GM06990 (cell line): ENCODE results near the gene CNGB1.
"Not testable (repeated sequence)": the region's sequence is repeated elsewhere in the genome, so short reads cannot be mapped to it uniquely, and the experiment has no call there.

Experiments used
- DNase-seq: peaks from one replicate; pipeline ENCODE4 v3.0.0-alpha.2; 2011; ENCODE audit not compliant: insufficient read length; ENCODE audit errors: extremely low read depth
- H3K27me3 ChIP-seq: replicated peaks from 2 replicates; pipeline ENCODE4 v1.6.0; 2011; ENCODE audit warnings: low read length; ENCODE audit not compliant: control insufficient read depth, insufficient read depth
- H3K36me3 ChIP-seq: 2 replicates; pipeline ENCODE4 v1.5.1; 2011; ENCODE audit warnings: low read length; ENCODE audit not compliant: control insufficient read depth, insufficient read depth
- H3K4me3 ChIP-seq: replicated peaks from 2 replicates; pipeline ENCODE4 v1.5.1; 2011; ENCODE audit warnings: low read depth, mild to moderate bottlenecking, control low read depth, low read length
- TF ChIP-seq, protein P1 (sequence below): IDR thresholded peaks from 2 replicates; pipeline ENCODE4 v1.5.1; 2011; ENCODE audit warnings: low read length, control low read depth, mild to moderate bottlenecking, inconsistent platforms; ENCODE audit not compliant: insufficient read depth, poor library complexity, severe bottlenecking

CNGB1 gene

DNA sequence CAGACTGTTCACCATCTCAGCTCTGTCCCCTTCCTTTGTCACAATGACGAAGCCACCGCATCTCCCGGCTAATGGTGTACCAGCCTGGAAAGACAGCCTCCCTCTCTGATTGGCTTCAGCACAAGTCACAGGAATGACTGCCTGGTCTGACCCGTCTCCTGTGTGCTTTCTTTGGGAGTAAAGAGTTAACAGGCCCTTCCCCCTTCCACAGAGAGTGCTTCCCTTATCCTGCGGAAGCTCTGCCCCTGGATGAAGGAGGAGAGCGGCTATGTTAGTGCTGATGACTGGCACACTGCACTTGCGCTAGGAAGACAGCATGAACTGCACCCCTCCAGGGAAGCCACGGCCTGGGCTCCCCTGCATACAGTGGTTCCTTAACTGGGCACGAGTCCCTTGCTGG, 41.6 kb upstream of the CNGB1 start:
- Histone ChIP-seq H3K4me3 (no peak overlapping the region), H3K27me3 (no peaks in the 10 kb centered on the region), H3K36me3 (peaks cover 24% of the 10 kb centered on the region)
- TF ChIP-seq, protein P1, sequence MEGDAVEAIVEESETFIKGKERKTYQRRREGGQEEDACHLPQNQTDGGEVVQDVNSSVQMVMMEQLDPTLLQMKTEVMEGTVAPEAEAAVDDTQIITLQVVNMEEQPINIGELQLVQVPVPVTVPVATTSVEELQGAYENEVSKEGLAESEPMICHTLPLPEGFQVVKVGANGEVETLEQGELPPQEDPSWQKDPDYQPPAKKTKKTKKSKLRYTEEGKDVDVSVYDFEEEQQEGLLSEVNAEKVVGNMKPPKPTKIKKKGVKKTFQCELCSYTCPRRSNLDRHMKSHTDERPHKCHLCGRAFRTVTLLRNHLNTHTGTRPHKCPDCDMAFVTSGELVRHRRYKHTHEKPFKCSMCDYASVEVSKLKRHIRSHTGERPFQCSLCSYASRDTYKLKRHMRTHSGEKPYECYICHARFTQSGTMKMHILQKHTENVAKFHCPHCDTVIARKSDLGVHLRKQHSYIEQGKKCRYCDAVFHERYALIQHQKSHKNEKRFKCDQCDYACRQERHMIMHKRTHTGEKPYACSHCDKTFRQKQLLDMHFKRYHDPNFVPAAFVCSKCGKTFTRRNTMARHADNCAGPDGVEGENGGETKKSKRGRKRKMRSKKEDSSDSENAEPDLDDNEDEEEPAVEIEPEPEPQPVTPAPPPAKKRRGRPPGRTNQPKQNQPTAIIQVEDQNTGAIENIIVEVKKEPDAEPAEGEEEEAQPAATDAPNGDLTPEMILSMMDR = no peak
- DNase-seq = no peak

DNA sequence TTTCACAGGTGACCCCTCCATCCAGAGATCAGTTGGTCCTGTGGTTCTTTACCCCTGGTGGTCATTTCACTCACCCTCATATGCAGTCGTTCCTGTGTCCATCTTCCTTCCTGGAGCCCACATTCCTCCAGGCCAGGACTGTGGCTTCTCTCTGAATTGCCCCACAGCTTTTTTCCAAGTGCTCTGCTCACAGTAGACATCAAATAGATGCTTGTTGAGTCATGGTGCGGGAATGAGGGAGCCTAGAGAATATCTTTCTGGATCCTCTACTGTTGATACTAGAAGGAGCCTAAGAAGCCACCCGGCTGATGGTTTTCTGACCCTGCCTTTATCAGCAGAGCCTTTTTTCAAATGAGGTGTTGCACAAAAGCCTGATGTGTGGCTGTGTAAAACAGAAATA, 40.7 kb upstream of the CNGB1 start:
- Histone ChIP-seq H3K27me3 (no peaks in the 10 kb centered on the region), H3K4me3 (no peak overlapping the region), H3K36me3 (peaks cover 22% of the 10 kb centered on the region)
- no peak for DNase-seq
- TF ChIP-seq, protein P1 = no peak

DNA sequence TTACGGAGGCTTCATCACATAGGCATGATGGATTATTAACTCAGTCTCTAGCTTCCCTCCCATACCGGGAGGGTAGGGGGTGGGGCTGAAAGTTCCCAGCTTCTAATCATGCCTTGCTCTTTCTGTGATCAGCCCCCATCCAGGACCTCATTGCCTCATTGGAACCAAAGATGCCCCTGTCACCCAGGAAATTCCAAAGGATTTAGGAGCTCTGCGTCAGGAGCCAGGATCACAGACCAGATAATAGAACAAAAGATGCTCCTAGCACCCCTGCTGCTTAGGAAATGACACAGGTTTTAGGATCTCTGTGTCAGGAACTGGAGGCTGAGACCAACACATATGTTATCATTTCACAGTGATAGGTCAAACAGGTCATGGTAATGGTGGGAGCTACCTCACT, 40.0 kb upstream of the CNGB1 start:
- TF ChIP-seq, protein P1 = no peak
- Histone ChIP-seq H3K36me3 (peaks cover 22% of the 10 kb centered on the region), H3K27me3 (no peaks in the 10 kb centered on the region), H3K4me3 (no peak overlapping the region)
- no peak for DNase-seq

DNA sequence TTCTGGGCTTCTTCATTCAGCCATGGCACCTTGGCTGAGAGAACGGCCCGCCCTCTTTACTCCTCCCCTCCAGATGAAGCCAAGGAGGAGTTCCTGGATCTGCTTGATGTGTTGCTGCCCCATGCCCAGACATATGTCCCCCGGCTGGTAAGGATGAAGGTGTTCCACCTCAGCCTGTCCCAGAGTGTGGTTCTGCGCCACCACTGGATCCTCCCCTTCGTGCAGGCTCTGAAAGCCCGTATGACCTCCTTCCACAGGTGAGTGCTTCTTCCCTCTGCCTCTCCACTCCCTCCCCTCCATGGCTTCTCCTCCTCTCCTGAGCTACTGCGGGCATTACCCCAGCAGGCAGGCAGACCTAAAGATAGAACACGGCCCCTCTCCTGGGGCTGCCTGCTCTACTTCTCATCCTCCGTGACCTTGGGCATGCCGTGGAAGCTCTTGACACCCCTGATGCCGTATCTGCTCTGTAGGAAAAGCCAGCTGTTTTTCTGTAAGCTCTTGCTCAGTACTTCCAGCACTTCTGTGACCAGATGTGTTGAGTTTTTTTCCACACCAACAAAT, 39.0 kb upstream of the CNGB1 start:
- peaks cover 22% of the 10 kb centered on the region for H3K36me3 ChIP-seq
- H3K27me3 ChIP-seq = no peaks in the 10 kb centered on the region
- DNase-seq = no peak
- H3K4me3 ChIP-seq = no peak overlapping the region
- TF ChIP-seq, protein P1 = no peak

DNA sequence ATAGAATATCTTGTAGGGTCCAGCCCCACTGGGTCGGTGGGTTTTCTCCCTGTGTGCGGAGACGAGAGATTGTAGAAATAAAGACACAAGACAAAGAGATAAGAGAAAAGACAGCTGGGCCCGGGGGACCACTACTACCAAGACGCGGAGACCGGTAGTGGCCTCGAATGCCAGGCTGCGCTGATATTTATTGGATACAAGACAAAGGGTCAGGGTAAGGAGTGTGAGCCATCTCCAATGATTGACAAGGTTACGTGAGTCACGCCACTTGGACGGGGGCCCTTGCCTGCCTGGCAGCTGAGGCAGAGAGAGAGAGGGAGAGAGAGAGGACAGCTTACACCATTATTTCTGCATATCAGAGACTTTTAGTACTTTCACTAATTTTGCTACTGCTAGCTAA, 33.8 kb upstream of the CNGB1 start:
- not testable (repeated sequence) for DNase-seq, H3K4me3 ChIP-seq, H3K36me3 ChIP-seq, H3K27me3 ChIP-seq

DNA sequence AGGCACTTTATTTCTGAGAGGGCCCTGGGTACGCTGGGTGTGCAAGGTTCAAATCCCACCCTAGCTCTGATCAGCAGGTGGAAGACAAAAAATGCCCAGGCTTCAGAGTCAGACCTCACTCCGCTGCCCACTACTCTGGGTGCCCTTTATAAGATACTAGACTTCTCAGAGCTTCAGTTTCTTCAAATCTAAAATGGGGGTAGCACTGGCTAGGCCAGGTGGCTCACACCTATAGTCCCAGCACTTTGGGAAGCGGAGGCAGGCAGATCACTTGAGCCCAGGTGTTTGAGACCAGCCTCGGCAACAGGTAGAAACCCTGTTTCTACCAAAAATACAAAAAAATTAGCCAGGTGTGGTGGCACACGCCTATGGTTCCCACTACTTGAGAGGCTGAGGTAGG, 32.0 kb upstream of the CNGB1 start:
- Histone ChIP-seq H3K27me3 (no peaks in the 10 kb centered on the region), H3K36me3 (peaks cover 2% of the 10 kb centered on the region), H3K4me3 (no peak overlapping the region)
- TF ChIP-seq, protein P1 = no peak
- DNase-seq = no peak
